HG02973 (cell line): ENCODE measurements around the gene DTNA.

ENCODE experiments used
- ATAC-seq: cut with Tn5 transposase; IDR thresholded peaks from one replicate; pipeline ENCODE4 v1.9.1; 2021; ENCODE audit warnings: moderate library complexity; ENCODE audit not compliant: unreplicated experiment

The DTNA gene

DNA sequence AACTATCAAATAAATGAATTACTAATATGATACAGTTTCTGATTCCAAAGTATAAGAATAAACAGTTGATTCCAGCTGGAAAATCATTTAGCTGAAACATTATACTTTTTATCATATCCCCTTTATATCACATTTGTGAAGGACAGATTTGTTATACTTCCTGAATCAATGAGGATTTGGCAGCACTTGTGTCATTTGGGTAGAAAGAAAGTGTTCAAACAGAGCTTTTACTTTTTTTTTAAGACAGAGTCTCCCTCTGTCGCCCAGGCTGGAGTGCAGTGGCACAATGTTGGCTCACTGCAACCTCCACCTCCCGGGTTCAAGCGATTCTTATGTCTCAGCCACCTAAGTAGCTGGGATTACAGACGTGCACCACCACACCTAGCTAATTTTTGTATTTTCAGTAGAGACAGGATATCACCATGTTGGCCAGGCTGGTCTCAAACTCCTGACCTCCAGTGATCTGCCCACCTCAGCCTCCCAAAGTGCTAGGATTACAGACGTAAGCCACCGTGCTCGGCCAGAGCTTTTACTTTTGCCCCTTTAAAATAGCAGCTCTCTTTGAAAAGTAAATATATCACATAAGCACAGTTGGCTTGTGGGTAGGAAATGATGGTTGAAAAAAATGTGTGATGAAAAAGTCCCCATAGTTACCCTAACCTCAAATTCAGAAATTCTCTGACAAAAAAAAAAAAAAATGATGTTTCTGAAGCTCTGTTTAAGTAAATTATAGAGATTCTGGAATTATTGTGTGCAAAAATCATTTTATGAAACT is 95.2 kb downstream of the DTNA start:
- no peak for ATAC-seq

- ATAC-seq: no peak
Measured at GRCh38 chr18:34805878-34806351, 95.8 kb downstream of the DTNA start.

GRCh38 chr18:34806527-34806926 is 96.4 kb downstream of the DTNA start:
- no peak for ATAC-seq

- no peak for ATAC-seq
Measured at GRCh38 chr18:34807106-34807796, 97.2 kb downstream of the DTNA start.

GRCh38 chr18:34808389-34808788 is 98.3 kb downstream of the DTNA start:
- no peak for ATAC-seq

GRCh38 chr18:34809451-34810072 is 99.5 kb downstream of the DTNA start:
- no peak for ATAC-seq

DNA sequence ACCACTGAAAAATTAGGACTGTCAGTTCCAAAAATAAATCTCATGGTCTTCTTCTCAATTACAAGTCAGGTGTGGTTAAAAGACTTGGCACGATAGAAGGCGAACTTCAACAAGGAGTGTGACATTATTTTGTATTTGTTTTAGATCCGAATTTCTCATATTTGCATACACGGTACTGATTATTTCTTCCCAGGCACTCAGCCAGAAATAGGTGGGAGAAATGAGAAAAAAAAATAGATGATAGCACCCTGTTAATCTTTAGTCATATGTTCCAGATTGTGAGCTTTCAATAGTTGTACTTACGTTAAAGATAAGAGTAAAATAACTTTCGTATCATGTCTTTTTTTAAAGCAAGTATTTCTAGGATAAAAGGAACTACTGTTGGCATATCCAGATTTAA is 106.1 kb downstream of the DTNA start:
- no peak for ATAC-seq

DNA sequence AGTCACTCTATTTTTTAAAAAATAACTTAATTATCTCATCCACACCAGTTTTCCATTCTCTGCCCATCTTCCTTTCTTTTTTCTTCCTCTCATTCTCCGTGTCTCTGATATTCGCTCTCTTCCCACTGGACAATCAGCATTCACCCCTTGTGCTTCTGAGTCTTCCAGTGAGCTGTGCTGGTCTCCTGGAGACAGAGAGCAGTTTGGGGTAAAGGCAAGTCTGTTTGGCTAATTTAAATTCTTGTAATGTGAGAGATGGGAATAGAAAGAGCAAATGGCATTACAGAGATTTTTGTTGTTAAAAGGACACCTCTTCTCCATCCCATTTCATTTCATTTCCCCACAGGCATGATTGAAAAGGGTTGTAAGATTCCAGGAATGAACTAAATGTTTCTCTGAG is 107.5 kb downstream of the DTNA start:
- ATAC-seq: no peak

- no peak for ATAC-seq
Measured at GRCh38 chr18:34818064-34818463, 108.0 kb downstream of the DTNA start.

DNA sequence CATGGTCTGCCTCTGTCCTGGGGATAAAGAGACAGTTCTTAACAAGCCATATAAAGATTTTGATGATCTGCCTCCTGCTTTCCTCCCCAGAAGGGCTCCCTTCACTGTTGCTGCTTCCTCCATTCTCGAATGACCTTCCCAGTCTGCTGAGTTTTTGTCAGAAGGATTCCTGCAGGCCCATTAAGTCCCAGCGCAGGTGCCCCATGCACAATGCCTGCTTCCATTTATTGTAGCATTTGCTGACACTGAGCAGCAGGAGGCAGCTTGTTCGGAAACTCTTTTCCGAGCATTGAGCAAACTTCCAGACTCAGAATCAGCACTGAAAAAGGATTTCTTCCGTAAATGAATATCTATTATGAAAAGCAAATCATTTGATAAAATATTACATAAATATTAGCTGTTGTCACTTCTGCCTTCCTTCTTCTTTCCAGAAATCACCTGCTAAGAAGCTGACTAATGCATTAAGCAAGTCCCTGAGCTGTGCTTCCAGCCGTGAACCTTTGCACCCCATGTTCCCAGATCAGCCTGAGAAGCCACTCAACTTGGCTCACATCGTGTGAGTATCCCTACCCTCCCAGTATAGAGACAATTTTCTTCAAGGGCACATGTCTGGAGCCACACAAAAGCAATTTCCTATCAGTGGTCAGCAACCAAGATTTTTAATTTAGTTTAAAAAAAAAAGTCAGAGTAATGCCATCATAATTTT is 110.4 kb downstream of the DTNA start:
- ATAC-seq: no peak

GRCh38 chr18:34821669-34822210 is 111.6 kb downstream of the DTNA start:
- ATAC-seq: no peak

DNA sequence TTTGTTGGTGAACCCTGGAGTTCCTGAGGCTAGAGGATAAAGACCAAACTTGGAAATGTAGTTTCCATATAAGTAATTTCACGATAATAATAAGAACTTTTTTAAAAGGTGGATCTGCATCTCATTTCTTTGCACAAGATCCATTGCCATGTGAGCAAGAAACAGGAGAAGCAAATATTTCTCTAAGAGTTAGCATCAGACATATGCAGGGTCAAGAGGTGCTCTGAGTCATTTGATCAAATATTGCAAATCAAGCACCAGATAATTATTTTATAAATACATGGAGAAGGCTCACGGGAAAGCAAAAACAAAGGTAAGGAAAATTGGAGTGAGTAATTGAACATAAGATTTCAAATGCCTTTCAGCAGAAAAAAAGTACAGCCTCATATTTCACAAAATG is 118.0 kb downstream of the DTNA start:
- ATAC-seq: no peak

GRCh38 chr18:34834897-34835296 is 124.8 kb downstream of the DTNA start:
- ATAC-seq: no peak

- no peak for ATAC-seq
Measured at GRCh38 chr18:34835466-34835865, 125.4 kb downstream of the DTNA start.

DNA sequence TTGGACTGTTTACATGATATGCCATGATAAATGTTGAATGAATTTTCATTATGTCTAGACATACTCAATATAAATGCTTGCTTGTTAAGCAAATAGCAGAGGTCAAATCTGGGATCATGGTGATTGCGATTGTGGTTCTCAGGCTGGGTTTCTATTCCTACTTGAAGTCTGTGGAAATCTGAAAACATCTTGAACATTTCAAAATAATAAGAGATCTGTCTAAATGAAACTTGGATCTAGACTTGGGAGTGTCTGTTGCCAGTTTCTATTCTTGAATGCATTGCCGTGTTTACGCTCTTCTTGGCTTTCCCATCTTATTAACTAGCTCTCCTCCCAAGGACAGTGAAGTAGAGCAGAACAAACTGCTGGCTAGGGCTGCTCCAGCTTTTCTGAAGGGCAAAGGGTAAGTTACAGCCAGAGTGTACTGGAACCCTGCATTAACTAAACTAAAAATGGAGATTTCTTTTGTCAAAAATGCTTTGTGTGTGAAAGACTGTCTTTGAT is 127.7 kb downstream of the DTNA start:
- no peak for ATAC-seq

- no peak for ATAC-seq
Measured at GRCh38 chr18:34838669-34839068, 128.6 kb downstream of the DTNA start.

GRCh38 chr18:34840256-34840826 is 130.2 kb downstream of the DTNA start:
- ATAC-seq: no peak

DNA sequence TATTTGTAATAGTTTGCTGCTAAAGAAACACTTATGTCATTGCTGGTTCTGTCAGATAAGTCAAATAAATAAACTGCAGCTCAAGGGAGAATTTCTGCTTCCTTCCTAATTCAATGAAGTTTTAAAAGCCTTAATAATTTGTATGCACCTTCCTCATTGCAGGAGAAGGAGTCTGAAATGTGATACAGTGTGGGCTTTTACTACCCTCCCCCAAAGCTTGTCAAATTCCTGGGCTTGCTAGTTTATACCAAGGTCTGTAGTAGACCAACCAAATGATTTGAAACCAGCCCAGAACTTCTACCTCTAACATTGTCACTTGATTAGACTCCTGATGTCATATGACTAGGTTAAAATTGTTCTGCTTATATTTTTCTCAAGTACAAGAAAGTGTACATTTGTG is 131.8 kb downstream of the DTNA start:
- ATAC-seq: no peak

DNA sequence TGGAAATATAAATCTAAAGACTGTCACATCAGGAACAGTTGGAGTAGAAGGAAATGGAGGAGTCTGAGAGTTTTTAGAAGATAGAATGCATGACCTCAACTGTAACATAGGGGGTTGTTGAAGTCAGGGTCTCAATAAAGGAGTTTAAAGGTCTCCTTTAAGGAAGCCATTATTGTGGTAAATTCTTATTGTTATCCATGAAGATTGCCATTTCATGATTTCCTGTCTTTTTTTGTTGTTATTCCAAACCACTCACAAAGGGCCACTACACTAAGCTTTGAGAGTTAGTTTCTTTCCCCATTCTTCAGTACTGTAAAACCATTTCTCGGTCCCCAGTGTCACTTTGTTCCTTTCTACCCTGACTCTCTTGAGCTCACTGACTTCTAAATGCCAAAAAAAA is 134.0 kb downstream of the DTNA start:
- ATAC-seq: no peak

- ATAC-seq: no peak
Measured at GRCh38 chr18:34844732-34845459, 134.8 kb downstream of the DTNA start.
